Ectodermal cell (in vitro differentiated cells): ENCODE results near the gene MPRIP.

Source experiments
- H3K27ac ChIP-seq: 2 replicates; pipeline ENCODE4 v1.7.0; 2013; ENCODE audit warnings: mild to moderate bottlenecking, low read depth, low read length; ENCODE audit not compliant: insufficient read depth, poor library complexity, severe bottlenecking
- H3K27me3 ChIP-seq: 2 replicates; pipeline ENCODE4 v1.7.0; 2013; ENCODE audit warnings: mild to moderate bottlenecking, low read length; ENCODE audit not compliant: insufficient read depth, control insufficient read depth, poor library complexity, severe bottlenecking
- H3K36me3 ChIP-seq: one replicate; pipeline ENCODE4 v1.7.0; 2013; ENCODE audit warnings: low read length; ENCODE audit not compliant: control insufficient read depth, insufficient read depth
- H3K4me1 ChIP-seq: one replicate; pipeline ENCODE4 v1.7.0; 2013; ENCODE audit warnings: low read length; ENCODE audit not compliant: control insufficient read depth, insufficient read depth
- H3K4me3 ChIP-seq: 2 replicates; pipeline ENCODE4 v1.7.0; 2013; ENCODE audit warnings: low read depth, low read length, control low read depth; ENCODE audit not compliant: insufficient read depth
- H3K9me3 ChIP-seq: 2 replicates; pipeline ENCODE4 v1.7.0; 2013; ENCODE audit warnings: mild to moderate bottlenecking, low read length, moderate library complexity; ENCODE audit not compliant: control insufficient read depth
- WGBS, 2 experiments: methylation state at CpG; one replicate each; pipeline ENCODE4 v1.1.7; 2013; ENCODE audit warnings: missing lambda C conversion rate in 2 of 2; 5-methylcytosine and 5-hydroxymethylcytosine counted together

MPRIP gene

DNA sequence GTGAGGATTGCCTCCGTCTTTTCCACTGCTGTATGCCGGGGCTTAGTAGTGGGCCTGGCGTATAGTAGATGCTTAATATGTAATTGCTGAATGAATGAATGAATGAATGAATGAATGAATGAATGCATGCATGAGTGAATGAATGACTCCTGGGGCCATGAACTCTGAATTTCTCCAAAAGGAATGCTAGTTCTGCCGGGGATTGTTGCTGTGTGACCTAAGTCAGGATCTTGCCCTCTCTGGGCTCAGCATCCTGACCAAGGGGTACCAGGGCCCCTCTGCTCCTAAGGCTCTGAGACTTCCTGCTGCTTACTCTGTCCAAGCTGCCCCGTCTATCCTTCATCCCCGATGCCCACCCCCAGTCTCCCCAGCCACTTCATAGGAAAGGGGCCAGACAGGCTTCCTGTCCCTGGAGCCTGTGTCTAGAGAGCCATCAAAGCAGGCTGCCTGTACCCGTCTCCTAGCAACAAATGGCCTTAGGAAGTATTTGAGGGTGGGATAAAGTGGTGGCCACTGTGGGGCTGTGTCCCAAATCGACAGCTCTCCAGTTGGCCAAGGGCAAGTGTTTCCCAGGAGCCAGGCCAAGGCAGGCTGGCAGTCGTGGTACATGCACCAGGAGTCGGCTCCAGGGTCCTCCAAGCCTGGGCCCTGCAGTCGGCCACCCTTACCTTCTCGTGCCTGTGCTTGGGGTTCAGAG is 11.6 kb upstream of the MPRIP start:
- 85 to 87% methylated on average over 12 of the region's 12 CpGs for WGBS, 2 experiments
- no peaks in the 10 kb centered on the region for H3K9me3 ChIP-seq
- H3K4me3 ChIP-seq = no peak overlapping the region
- no peaks in the 10 kb centered on the region for H3K36me3 ChIP-seq
- peaks cover 26% of the 10 kb centered on the region for H3K4me1 ChIP-seq
- H3K27me3 ChIP-seq = no peaks in the 10 kb centered on the region
- H3K27ac ChIP-seq = no peak overlapping the region

DNA sequence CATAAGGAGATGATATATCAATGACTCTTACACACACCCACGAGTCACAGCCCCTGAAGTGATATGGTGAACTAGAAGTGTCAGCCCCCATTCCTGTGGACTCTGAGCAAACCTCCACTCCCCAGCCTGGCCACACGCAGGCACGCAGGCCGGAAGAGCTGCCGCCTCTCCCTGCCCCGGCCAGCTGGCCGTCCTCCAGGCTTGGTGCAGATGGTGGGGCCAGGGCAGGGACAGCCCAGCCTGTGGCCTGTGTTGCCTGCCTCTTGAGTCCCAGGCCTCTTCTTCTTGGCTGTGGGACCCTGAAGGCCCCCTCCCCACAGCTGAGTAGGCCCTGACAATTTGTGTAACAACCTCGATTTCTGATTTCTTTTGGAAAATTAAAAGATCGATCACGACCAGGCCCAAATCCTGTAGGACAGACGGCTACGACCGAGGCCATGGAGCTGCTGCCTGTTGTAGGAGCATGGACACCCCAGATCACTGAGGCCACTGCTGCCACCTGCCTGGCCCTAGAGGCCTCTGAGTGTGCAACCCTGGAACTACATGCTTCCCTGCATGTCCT is 10.0 kb upstream of the MPRIP start:
- no peaks in the 10 kb centered on the region for H3K9me3 ChIP-seq
- 85 to 87% methylated on average over 13 of the region's 13 CpGs for WGBS, 2 experiments
- no peaks in the 10 kb centered on the region for H3K36me3 ChIP-seq
- peaks cover 26% of the 10 kb centered on the region for H3K4me1 ChIP-seq
- H3K27me3 ChIP-seq = no peaks in the 10 kb centered on the region
- peak overlapping the region; percentile 36 for H3K27ac ChIP-seq
- H3K4me3 ChIP-seq = no peak overlapping the region

DNA sequence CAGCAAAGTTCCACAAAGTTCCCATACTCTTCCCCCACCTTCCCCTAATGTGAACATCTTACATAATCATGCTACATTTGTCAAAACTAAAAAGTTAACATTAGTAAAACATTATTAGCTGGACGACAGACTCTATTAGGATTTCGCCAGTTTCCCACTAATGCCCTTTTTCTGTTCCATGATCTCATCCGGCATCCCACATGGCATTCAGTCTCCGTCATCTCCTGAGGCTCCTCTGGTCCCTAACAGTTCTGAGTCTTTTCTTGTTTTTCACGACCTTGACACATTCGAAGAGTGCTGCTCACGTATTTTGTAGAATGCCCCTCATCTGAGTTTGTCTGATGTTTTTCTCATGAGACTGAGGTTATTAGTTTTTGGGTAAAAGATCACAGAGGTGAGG is 8.8 kb upstream of the MPRIP start:
- H3K27ac ChIP-seq = no peak overlapping the region
- 90 to 93% methylated on average over 7 of the region's 7 CpGs for WGBS, 2 experiments

DNA sequence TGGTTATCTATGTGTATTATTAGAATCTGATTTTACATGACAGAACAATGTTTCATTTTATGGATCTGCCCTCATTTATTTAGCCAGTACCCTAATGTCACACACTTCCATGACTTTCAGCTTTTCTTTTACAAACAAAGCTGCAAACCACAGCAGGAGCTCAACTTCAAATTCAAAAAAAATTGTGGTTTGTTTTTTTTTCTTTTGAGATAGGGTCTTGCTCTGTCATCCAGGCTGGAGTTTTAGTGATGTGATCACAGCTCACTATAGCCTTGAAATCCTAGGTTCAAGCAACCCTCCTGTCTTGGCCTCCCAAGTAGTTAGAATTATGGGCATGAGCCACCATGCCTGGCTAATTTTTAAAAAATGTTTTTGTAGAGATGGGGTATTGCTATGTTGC is 8.2 kb upstream of the MPRIP start:
- Histone ChIP-seq H3K4me3 (no peak overlapping the region), H3K27ac (no peak overlapping the region), H3K27me3 (no peaks in the 10 kb centered on the region), H3K9me3 (no peaks in the 10 kb centered on the region), H3K4me1 (peaks cover 17% of the 10 kb centered on the region), H3K36me3 (no peaks in the 10 kb centered on the region)

More for the DNA sequence above, 8.8 kb upstream of the MPRIP start:
- Histone ChIP-seq H3K27me3 (no peaks in the 10 kb centered on the region), H3K4me3 (no peak overlapping the region), H3K9me3 (no peaks in the 10 kb centered on the region), H3K36me3 (no peaks in the 10 kb centered on the region), H3K4me1 (peaks cover 21% of the 10 kb centered on the region)

DNA sequence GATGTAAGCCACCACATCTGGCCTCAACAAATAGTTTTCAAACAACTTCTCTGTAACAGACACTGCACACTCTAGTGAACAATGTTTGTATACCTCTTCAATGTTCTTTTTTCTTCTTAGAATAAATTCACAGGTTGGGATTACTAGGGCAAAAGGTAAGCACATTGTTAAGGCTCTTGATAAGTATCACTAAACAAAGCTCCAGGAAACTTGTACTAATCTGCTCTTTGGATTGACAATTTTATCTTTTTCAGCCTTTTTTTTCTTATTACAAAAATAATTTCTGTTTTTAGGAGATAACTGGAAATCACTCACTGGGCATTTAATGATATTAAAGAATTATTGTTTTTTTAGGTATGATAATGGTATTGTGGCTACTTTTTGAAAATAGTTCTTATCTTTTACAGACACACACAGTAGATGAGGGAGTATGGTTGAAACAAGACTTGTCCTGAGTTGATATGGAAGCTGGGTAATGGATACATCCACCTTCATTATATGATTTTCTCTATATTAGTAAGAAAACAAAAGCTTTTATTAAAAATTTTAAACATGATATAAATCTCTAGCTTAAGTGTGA is 7.7 kb upstream of the MPRIP start:
- Histone ChIP-seq H3K27ac (no peak overlapping the region), H3K4me3 (no peak overlapping the region), H3K4me1 (peaks cover 11% of the 10 kb centered on the region), H3K36me3 (no peaks in the 10 kb centered on the region), H3K27me3 (no peaks in the 10 kb centered on the region), H3K9me3 (no peaks in the 10 kb centered on the region)

DNA sequence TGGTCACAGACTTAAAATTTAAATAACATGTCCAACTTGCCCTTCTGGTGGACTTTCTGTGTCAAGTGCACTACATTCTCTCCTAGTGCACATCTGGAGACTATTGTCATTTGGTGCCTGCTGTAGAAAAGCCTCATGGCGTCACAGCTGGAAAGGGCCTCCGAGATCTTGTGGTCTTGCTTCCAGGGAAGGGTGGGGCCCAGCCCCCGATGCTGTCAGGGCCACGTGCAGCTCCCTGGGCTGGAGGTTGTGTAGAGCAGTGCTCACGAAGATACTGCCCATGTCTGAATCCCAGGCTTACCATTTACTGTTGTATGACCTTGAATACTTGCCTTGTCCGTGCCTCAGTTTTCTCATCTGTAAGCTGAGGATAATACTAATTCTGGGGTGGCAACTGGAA is 6.8 kb upstream of the MPRIP start:
- no peaks in the 10 kb centered on the region for H3K27me3 ChIP-seq
- H3K4me1 ChIP-seq = peaks cover 2% of the 10 kb centered on the region
- 76% methylated on average over 6 of the region's 6 CpGs for WGBS, 2 experiments
- H3K27ac ChIP-seq = no peak overlapping the region
- no peak overlapping the region for H3K4me3 ChIP-seq
- no peaks in the 10 kb centered on the region for H3K36me3 ChIP-seq
- H3K9me3 ChIP-seq = no peaks in the 10 kb centered on the region

DNA sequence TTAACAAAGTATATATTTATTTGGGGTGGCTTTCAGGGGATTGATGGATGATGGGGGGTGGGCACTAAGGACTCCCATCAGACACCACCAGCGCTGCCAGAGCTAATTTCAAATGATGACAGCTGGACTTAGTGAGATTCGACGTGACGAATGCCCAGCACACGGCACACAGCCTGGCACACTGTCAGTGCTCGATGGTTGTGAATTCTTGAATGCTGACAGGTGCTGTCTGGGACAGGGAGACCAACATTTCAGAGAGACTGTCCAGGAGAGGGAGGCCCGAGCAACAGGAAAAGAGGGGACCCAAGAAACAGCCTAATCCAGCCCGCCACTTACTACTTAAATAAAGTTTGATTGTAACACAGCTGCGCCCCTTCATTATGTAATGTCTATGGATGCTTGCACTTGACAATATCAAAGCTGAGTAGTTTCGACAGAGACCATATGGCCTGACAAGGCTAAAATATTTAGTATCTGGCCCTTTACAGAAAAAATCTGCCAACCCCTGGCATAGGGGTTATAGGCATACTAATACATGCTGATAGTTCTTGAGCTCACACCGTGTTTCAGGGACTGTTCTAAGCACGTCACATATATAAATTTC is 6.2 kb upstream of the MPRIP start:
- 95 to 96% methylated on average over 12 of the region's 12 CpGs for WGBS, 2 experiments

DNA sequence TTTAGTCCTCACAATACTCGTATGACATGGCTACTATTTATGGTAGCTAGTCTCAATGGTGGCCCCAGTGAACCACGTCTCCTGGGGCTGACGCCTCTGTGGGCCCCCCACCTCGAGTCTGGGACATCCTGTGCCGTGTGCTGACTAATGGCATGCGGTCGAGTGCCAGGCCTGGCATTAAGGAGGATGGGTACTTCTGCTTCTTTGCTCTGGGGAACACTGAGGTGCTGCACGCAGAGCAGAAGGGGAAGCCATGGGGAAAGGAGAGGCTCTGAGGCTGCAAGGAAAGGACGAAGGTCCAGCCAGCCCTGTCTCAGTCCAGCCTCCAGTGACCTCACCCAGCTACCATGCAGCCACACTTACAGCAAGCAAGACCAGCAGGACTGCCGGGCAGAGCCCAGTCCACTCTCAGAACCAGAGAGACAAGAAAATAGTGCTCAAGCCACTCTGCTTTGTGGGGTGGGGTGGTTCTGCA is 5.7 kb upstream of the MPRIP start:
- no peaks in the 10 kb centered on the region for H3K27me3 ChIP-seq
- no peak overlapping the region for H3K4me3 ChIP-seq
- H3K4me1 ChIP-seq = peaks cover 7% of the 10 kb centered on the region
- 89 to 92% methylated on average over 10 of the region's 10 CpGs for WGBS, 2 experiments
- H3K9me3 ChIP-seq = no peaks in the 10 kb centered on the region
- H3K27ac ChIP-seq = no peak overlapping the region
- no peaks in the 10 kb centered on the region for H3K36me3 ChIP-seq

More for the DNA sequence above, 6.2 kb upstream of the MPRIP start:
- peaks cover 2% of the 10 kb centered on the region for H3K4me1 ChIP-seq
- H3K27ac ChIP-seq = no peak overlapping the region
- H3K36me3 ChIP-seq = no peaks in the 10 kb centered on the region
- H3K9me3 ChIP-seq = no peaks in the 10 kb centered on the region
- H3K27me3 ChIP-seq = no peaks in the 10 kb centered on the region
- no peak overlapping the region for H3K4me3 ChIP-seq

DNA sequence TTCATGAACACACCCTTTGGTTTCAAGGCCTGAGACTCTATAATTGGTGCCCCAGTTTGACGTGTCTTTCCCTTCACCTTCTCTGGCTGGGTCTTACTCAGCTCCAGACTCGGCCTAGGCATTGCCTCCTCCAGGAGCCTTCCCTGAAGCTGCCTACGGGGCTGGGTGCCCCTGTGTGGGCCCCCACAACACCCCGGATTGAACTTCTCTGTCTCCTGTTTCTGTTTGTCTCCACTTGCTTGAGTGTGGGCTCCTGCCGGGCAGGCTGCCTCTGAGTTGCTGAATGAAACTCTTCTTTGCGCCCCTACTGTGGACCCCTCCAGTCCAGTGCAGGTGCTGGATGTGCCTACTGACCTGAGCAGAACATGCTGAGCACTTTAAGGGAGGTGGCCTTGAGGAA is 2.3 kb upstream of the MPRIP start:
- H3K27ac ChIP-seq = no peak overlapping the region
- no peaks in the 10 kb centered on the region for H3K36me3 ChIP-seq
- no peak overlapping the region for H3K4me3 ChIP-seq
- H3K9me3 ChIP-seq = no peaks in the 10 kb centered on the region
- H3K4me1 ChIP-seq = peaks cover 20% of the 10 kb centered on the region
- no peaks in the 10 kb centered on the region for H3K27me3 ChIP-seq
- WGBS, 2 experiments = 84 to 88% methylated on average over 6 of the region's 6 CpGs

DNA sequence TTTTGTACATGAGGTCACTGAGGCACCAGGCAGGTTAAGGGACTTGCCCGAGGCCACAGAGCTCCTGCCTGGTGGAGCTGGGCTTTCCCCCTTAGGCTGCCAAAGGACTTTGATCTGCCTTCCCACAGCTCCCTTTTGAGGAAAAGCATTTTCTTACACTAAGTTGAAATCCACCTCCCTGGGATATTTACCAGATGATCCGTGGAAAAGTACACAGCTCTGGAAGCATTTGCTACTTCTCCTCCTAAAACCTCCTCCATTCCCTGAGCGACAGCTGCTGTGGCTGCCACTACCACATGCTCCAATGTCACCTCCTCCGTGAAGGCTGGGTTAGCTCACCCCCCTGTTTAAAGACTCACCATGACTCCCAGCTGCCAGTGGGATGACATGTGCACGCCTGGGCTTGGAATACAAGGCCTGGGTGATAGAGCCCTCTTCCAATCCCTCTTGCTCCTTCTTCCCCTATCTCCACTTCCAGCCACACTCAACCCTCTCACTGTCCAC is 1.2 kb upstream of the MPRIP start:
- 56 to 58% methylated on average over 5 of the region's 5 CpGs for WGBS, 2 experiments
- Histone ChIP-seq H3K4me1 (peaks cover 25% of the 10 kb centered on the region), H3K36me3 (peaks cover under 1% of the 10 kb centered on the region), H3K4me3 (no peak overlapping the region), H3K9me3 (no peaks in the 10 kb centered on the region), H3K27me3 (no peaks in the 10 kb centered on the region), H3K27ac (no peak overlapping the region)
